ENCODE results near the gene POLA2. TPM values are rescaled to one million over a fixed set of nuclear protein-coding genes. Genes with fewer than 3 reads are reported as not detected.

Gene POLA2
- total and polyA plus RNA-seq, 2 donors (not counting 3 experiments of a cell fraction or from before 2014, with no cell fraction given) = 24.0 to 30.0 TPM

DNA sequence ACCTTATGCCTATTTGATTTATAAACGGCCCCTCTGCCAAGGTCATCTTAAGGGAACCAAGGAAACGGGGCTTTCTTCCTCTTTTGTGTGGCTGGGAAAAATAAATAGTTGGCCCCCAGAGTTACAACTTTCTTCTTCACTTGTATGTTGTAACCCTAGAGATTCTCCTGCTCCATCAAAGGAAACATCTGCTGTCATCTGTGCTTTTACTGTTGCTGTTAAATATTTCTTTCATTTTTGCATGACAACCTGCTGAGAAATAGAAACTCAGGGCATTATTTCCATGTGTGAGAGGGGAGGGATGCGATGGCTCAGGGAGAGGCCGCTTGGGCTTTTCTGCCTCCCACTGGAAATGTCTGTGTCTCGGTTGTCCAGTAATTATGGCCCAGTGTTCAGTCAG, 31.1 kb downstream of the POLA2 start:
- Histone ChIP-seq H2AFZ (ENCODE audit: low read depth, low read length) (no peak overlapping the region), H4K20me1 (replicated peaks; ENCODE audit: control insufficient read depth, extremely low read depth, insufficient read depth, low read length) (no peaks in the 10 kb centered on the region), H3K9me1 (replicated peaks; ENCODE audit: control insufficient read depth, extremely low read depth, insufficient read depth, low read length) (no peaks in the 10 kb centered on the region), H3K27ac (ENCODE audit: insufficient read depth, low read depth, low read length) (no peak overlapping the region), H3K79me2 (ENCODE audit: control insufficient read depth, insufficient read depth, low read length) (no peaks in the 10 kb centered on the region), H3K36me3 (ENCODE audit: control insufficient read depth in 2 of 2, extremely low read depth in 1 of 2, insufficient read depth in 2 of 2, low read length in 2 of 2) (peaks cover 4 to 5% of the 10 kb centered on the region in 2 experiments), H3K9ac (replicated peaks; ENCODE audit: extremely low read depth, insufficient read depth, low read length) (no peak overlapping the region), H3K4me3 (replicated peaks in 1 of 3; ENCODE audit: insufficient read depth in 1 of 3, low read depth in 1 of 3, low read length in 3 of 3) (no peak overlapping the region), H3K9me3 (replicated peaks; ENCODE audit: control insufficient read depth, insufficient read depth, low read length) (no peaks in the 10 kb centered on the region), H3K4me1 (ENCODE audit: control insufficient read depth, extremely low read depth, insufficient read depth, low read length) (peaks cover 23% of the 10 kb centered on the region), H3K27me3 (ENCODE audit: control insufficient read depth in 2 of 2, insufficient read depth in 2 of 2, low read length in 2 of 2) (no peaks in the 10 kb centered on the region), H3K4me2 (ENCODE audit: insufficient read depth, low read length) (no peak overlapping the region)
- FAIRE-seq (no peak), DNase-seq (ENCODE audit: low read depth, low spot score) (no peak)
- POLR2A ChIA-PET = interaction anchor here (1.3 to 1.5 kb wide), 2 partner anchors 13 to 18 kb away, joined by 3 to 4 read pairs; no protein-coding TSS in a partner anchor
- dilution Hi-C loops (cut with MboI; ENCODE audit: extremely low pct_ligation_motif_present, low sequenced_read_pairs) = no loop called here
- intact Hi-C loops (cut with micrococcal nuclease) = loop anchor here (2.0 kb wide), 1 partner anchor 14 kb away; no protein-coding TSS in a partner anchor
- no TSS peak for BruUV-seq (replicated peaks)
- TF ChIP-seq JUN (IDR thresholded peaks at IDR 0.05; ENCODE audit: borderline replicate concordance, insufficient read depth, insufficient read length, low read depth) = no peak
- TF ChIP-seq MYC (IDR thresholded peaks at IDR 0.05; ENCODE audit: low read depth, low read length) = no peak
- TF ChIP-seq EZH2 (IDR thresholded peaks at IDR 0.05; ENCODE audit: borderline replicate concordance, low read depth, low read length, severe bottlenecking) = no peak
- TF ChIP-seq, protein P1, sequence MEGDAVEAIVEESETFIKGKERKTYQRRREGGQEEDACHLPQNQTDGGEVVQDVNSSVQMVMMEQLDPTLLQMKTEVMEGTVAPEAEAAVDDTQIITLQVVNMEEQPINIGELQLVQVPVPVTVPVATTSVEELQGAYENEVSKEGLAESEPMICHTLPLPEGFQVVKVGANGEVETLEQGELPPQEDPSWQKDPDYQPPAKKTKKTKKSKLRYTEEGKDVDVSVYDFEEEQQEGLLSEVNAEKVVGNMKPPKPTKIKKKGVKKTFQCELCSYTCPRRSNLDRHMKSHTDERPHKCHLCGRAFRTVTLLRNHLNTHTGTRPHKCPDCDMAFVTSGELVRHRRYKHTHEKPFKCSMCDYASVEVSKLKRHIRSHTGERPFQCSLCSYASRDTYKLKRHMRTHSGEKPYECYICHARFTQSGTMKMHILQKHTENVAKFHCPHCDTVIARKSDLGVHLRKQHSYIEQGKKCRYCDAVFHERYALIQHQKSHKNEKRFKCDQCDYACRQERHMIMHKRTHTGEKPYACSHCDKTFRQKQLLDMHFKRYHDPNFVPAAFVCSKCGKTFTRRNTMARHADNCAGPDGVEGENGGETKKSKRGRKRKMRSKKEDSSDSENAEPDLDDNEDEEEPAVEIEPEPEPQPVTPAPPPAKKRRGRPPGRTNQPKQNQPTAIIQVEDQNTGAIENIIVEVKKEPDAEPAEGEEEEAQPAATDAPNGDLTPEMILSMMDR (IDR thresholded peaks at IDR 0.05; ENCODE audit: extremely low read depth in 1 of 2, insufficient read depth in 1 of 2, low read depth in 1 of 2, low read length in 2 of 2) = no peak
- TF ChIP-seq GATA2 (IDR thresholded peaks at IDR 0.05; ENCODE audit: insufficient read depth, insufficient read length, low read depth, low read length) = no peak
- TF ChIP-seq, protein P2, sequence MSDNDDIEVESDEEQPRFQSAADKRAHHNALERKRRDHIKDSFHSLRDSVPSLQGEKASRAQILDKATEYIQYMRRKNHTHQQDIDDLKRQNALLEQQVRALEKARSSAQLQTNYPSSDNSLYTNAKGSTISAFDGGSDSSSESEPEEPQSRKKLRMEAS (IDR thresholded peaks at IDR 0.05; ENCODE audit: insufficient read depth, insufficient read length) = no peak
- no peak for TF ChIP-seq POLR2A (IDR thresholded peaks at IDR 0.05; ENCODE audit: low read depth, low read length)
- no peak for TF ChIP-seq POLR2AphosphoS5 (IDR thresholded peaks at IDR 0.05; ENCODE audit: insufficient read depth, low read depth, low read length)
- TF ChIP-seq FOS (IDR thresholded peaks at IDR 0.05; ENCODE audit: borderline replicate concordance, insufficient read depth, low read length) = no peak
- CTCF ChIA-PET = interaction anchor here (3.7 to 9.8 kb wide), 3 partner anchors 14 to 22 kb away, joined by 35 to 103 read pairs (median 39); partner anchors contain the start of gene CDC42EP2

Data from endothelial cell of umbilical vein (primary cell).